HepG2 (cell line): ENCODE data around the gene BCL2L11. TPM values are rescaled to one million over a fixed set of nuclear protein-coding genes. Genes with fewer than 3 reads are reported as not detected.

Experiments
- ATAC-seq: fragments of 200-7000 bp; cut with Tn5 transposase; 3 replicates; pipeline ENCODE4 v1.9.1; 2020; ENCODE audit warnings: mild to moderate bottlenecking, moderate library complexity
- BruUV-seq: library from RNA; stranded (reverse); fragments of 400-500 nt; replicated peaks from 2 replicates; lab custom pipeline; 2021; lab: Mats Ljungman, UMichigan
- CTCF ChIA-PET: fragments of 300-600 bp; formaldehyde crosslinking; extraction: SDS; loops from one replicate; lab custom pipeline; 2021; ENCODE audit warnings: low total read pairs, inconsistent platforms, low intra/inter-chr PET ratio; lab: Yijun Ruan, JAX
- POLR2A ChIA-PET: fragments of 350-600 bp; sonication (Branson Sonifier 250); formaldehyde crosslinking; loops from one replicate; lab custom pipeline; 2020; ENCODE audit warnings: antibody characterized with exemption, inconsistent platforms; lab: Yijun Ruan, JAX
- DNase-seq: peaks from one replicate; pipeline ENCODE4 v3.0.0-alpha.2; 2015; ENCODE audit warnings: low spot score
- FAIRE-seq: peaks from 3 replicates; lab custom pipeline; 2011; peaks lifted over from hg19 to GRCh38; lab: Jason Lieb, UNC
- H2AFZ ChIP-seq: one replicate; pipeline ENCODE4 v1.6.1; 2011; ENCODE audit warnings: low read length, inconsistent platforms
- H3K27ac ChIP-seq: fragments of 300-600 bp; 3 replicates; pipeline ENCODE4 v1.8.0; 2011; ENCODE audit warnings: mixed run types, mild to moderate bottlenecking, mixed read lengths, low read length, inconsistent platforms; ENCODE audit not compliant: insufficient read depth; ENCODE audit errors: extremely low read length
- H3K27me3 ChIP-seq, 2 experiments: fragments of 200-600 bp in 1 of 2; 2 replicates in 1 of 2; 3 replicates in 1 of 2; pipeline versions ENCODE4 v1.6.0 to v1.8.0; 2011; ENCODE audit warnings: low read length in 2 of 2, mild to moderate bottlenecking in 2 of 2, moderate library complexity in 2 of 2, inconsistent platforms in 1 of 2; ENCODE audit not compliant: insufficient read depth in 2 of 2, control insufficient read depth in 1 of 2
- H3K36me3 ChIP-seq, 2 experiments: fragments of 200-600 bp in 1 of 2; replicated peaks in 1 of 2; 2 replicates in 1 of 2; 3 replicates in 1 of 2; pipeline versions ENCODE4 v1.5.1 to v1.8.0; 2011; ENCODE audit warnings: low read length in 2 of 2, inconsistent platforms in 1 of 2; ENCODE audit not compliant: insufficient read depth in 2 of 2, control insufficient read depth in 1 of 2
- H3K4me1 ChIP-seq: 2 replicates; pipeline ENCODE4 v1.5.1; 2012; ENCODE audit warnings: low read length, inconsistent platforms; ENCODE audit not compliant: insufficient read depth
- H3K4me2 ChIP-seq: 2 replicates; pipeline ENCODE4 v1.6.0; 2011; ENCODE audit warnings: low read depth, low read length, inconsistent platforms
- H3K4me3 ChIP-seq, 3 experiments: fragments of 200-600 bp in 1 of 3; sonication (generic), shearing (Covaris generic) in 1 of 3; replicated peaks in 1 of 3; 2 replicates each; pipeline ENCODE4 v1.5.1; 2011 to 2016; ENCODE audit warnings: low read length in 3 of 3, inconsistent platforms in 2 of 3, low read depth in 2 of 3, mild to moderate bottlenecking in 2 of 3, control low read depth in 1 of 3, mixed read lengths in 1 of 3; ENCODE audit not compliant: insufficient read depth in 1 of 3
- H3K79me2 ChIP-seq: one replicate; pipeline ENCODE4 v1.6.1; 2011; ENCODE audit warnings: low read length, inconsistent platforms; ENCODE audit not compliant: insufficient read depth
- H3K9ac ChIP-seq: 2 replicates; pipeline ENCODE4 v1.6.0; 2011; ENCODE audit warnings: mild to moderate bottlenecking, low read depth, low read length, inconsistent platforms; ENCODE audit not compliant: insufficient read depth
- H3K9me3 ChIP-seq: 2 replicates; pipeline ENCODE4 v1.5.1; 2012; ENCODE audit warnings: mild to moderate bottlenecking, low read length
- H4K20me1 ChIP-seq: 2 replicates; pipeline ENCODE4 v1.6.0; 2011; ENCODE audit warnings: inconsistent platforms, mild to moderate bottlenecking, low read length, moderate library complexity; ENCODE audit not compliant: insufficient read depth
- ARID2 ChIP-seq: sonication (generic); formaldehyde crosslinking; IDR thresholded peaks from 2 replicates; pipeline ENCODE4 v1.8.1; 2022; ENCODE audit warnings: mild to moderate bottlenecking, missing genetic modification reagents, borderline replicate concordance
- CBX1 ChIP-seq: IDR thresholded peaks from one replicate; pipeline ENCODE4 v1.6.1; 2016; ENCODE audit warnings: antibody characterized with exemption, low read depth
- CCAR2 ChIP-seq: fragments of 200-400 bp; formaldehyde crosslinking; optimal IDR thresholded peaks from 2 replicates; pipeline ENCODE3; 2018; ENCODE audit warnings: low read depth, mild to moderate bottlenecking, low read length, moderate library complexity
- ELF1 ChIP-seq: sonication (generic); formaldehyde crosslinking; IDR thresholded peaks from 2 replicates; pipeline ENCODE4 v1.4.0; 2020; ENCODE audit warnings: missing genetic modification reagents
- NFKBIZ ChIP-seq: IDR thresholded peaks from 2 replicates; pipeline ENCODE4 v1.6.1; 2018; ENCODE audit warnings: missing genetic modification reagents, missing compliant biosample characterization
- PAX8 ChIP-seq: sonication (generic); formaldehyde crosslinking; IDR thresholded peaks from 2 replicates; pipeline ENCODE4 v1.8.0; 2022; ENCODE audit warnings: mild to moderate bottlenecking, missing genetic modification reagents, borderline replicate concordance
- PHB2 ChIP-seq: fragments of 450-650 bp; IDR thresholded peaks from 2 replicates; pipeline ENCODE4 v1.6.1; 2018; ENCODE audit not compliant: partially characterized antibody
- ZBTB34 ChIP-seq: sonication (generic); formaldehyde crosslinking; IDR thresholded peaks from 2 replicates; pipeline ENCODE4 v1.8.0; 2022; ENCODE audit warnings: mild to moderate bottlenecking, missing genetic modification reagents
- ZGPAT ChIP-seq: IDR thresholded peaks from 2 replicates; pipeline ENCODE4 v1.6.1; 2016; ENCODE audit warnings: mild to moderate bottlenecking
- ZKSCAN5 ChIP-seq: sonication (generic); formaldehyde crosslinking; IDR thresholded peaks from 2 replicates; pipeline ENCODE4 v1.5.1; 2020; ENCODE audit warnings: mild to moderate bottlenecking, missing genetic modification reagents
- ZNF143 ChIP-seq: sonication (generic); formaldehyde crosslinking; IDR thresholded peaks from 2 replicates; pipeline ENCODE4 v1.4.0; 2020; ENCODE audit warnings: missing genetic modification reagents
- ZNF24 ChIP-seq: fragments of 450-650 bp; IDR thresholded peaks from 2 replicates; pipeline ENCODE4 v1.6.1; 2017; ENCODE audit warnings: antibody characterized with exemption, mild to moderate bottlenecking
- ZNF550 ChIP-seq: sonication (generic); formaldehyde crosslinking; IDR thresholded peaks from 2 replicates; pipeline ENCODE4 v1.4.0; 2020; ENCODE audit warnings: mild to moderate bottlenecking, missing genetic modification reagents, borderline replicate concordance
- ZSCAN22 ChIP-seq: sonication (generic); formaldehyde crosslinking; IDR thresholded peaks from 2 replicates; pipeline ENCODE4 v1.4.0; 2020; ENCODE audit warnings: mild to moderate bottlenecking, missing genetic modification reagents
- ZSCAN29 ChIP-seq: sonication (generic); formaldehyde crosslinking; conservative IDR thresholded peaks from 2 replicates; pipeline ENCODE4 v1.4.0; 2020; ENCODE audit warnings: mild to moderate bottlenecking, missing genetic modification reagents
- WGBS: methylation state at CpG from one replicate; pipeline ENCODE4 v1.1.6; 2017; ENCODE audit warnings: low lambda C conversion rate; 5-methylcytosine and 5-hydroxymethylcytosine counted together
- in situ Hi-C: cut with HindIII; loops from 2 replicates; pipeline ENCODE4 v1.10.0; 2017; ENCODE audit warnings: low pct_unique_long_range_greater_than_20kb; ENCODE audit not compliant: extremely low pct_ligation_motif_present
- intact Hi-C: fragments of 100-400 bp; cut with micrococcal nuclease; formaldehyde crosslinking; loops from one replicate; pipeline ENCODE4 v1.10.0; 2022; ENCODE audit not compliant: unreplicated experiment
- polyA plus RNA-seq, 8 experiments: library from polyadenylated mRNA; depleted of rRNA in 3 of 8; stranded (reverse) in 7 of 8; unstranded in 1 of 8; fragments of >200 nt; fragmentation: Illumina TruSeq in 4 of 8; extraction: Trizol in 4 of 8; gene quantifications; 2 replicates each; pipeline versions ENCODE4 v1.2.1 to v1.2.3, GENCODE V29; 2011 to 2016; ENCODE audit warnings: low read depth in 4 of 8, missing spikeins in 1 of 8, mixed read lengths in 1 of 8; ENCODE audit not compliant: insufficient read depth in 1 of 8
- total RNA-seq, 5 experiments: library from RNA; depleted of rRNA; stranded (reverse); fragments of >200 nt; fragmentation: Illumina TruSeq; extraction: Trizol; gene quantifications; 2 replicates each; pipeline ENCODE4 v1.2.3, GENCODE V29; 2016; ENCODE audit warnings: low read depth in 1 of 5

Gene BCL2L11
- total and polyA plus RNA-seq, 2 of the 13 experiments (the other 11 are each of a cell fraction or from before 2014, with no cell fraction given) = 6.1 to 9.7 TPM

- H4K20me1 ChIP-seq = no peaks in the 10 kb centered on the region
- peaks cover 9% of the 10 kb centered on the region; the same call in 1 of the 2 replicates for H3K4me1 ChIP-seq
- no peak for DNase-seq
- intact Hi-C loops = no loop called here
- no peak overlapping the region for H3K4me2 ChIP-seq
- 97% methylated on average over 1 of the region's 1 CpG for WGBS
- no peak overlapping the region for H3K4me3 ChIP-seq
- no peak overlapping the region for H3K27ac ChIP-seq
- peaks cover 15 to 68% of the 10 kb centered on the region in 2 experiments for H3K36me3 ChIP-seq
- peaks cover 23% of the 10 kb centered on the region for H3K79me2 ChIP-seq
- H3K9ac ChIP-seq = no peak overlapping the region
- in situ Hi-C loops = no loop called here
- no TSS peak for BruUV-seq
- ChIA-PET POLR2A (interaction anchor here (1.1 to 1.9 kb wide), 2 partner anchors 12 to 23 kb away, joined by 3 to 4 read pairs; partner anchors contain the start of gene BCL2L11), CTCF (no interaction called here)
- no peaks in the 10 kb centered on the region for H3K27me3 ChIP-seq
- FAIRE-seq = no peak
- no peaks in the 10 kb centered on the region for H3K9me3 ChIP-seq
- no peak overlapping the region for H2AFZ ChIP-seq
- ATAC-seq = no peak
- TF ChIP-seq ZNF24 (no peak), ARID2 (CRISPR knock-in tag) (no peak), ZGPAT (CRISPR knock-in tag) (no peak), PHB2 (no peak), ELF1 (no peak), ZNF550 (no peak), ZNF143 (CRISPR knock-in tag) (no peak), ZSCAN22 (CRISPR knock-in tag) (no peak), PAX8 (CRISPR knock-in tag) (no peak), CBX1 (no peak), CCAR2 (no peak), NFKBIZ (CRISPR knock-in tag) (no peak), ZKSCAN5 (no peak), ZSCAN29 (CRISPR knock-in tag) (no peak), ZBTB34 (CRISPR knock-in tag) (no peak)
These were observed 23.1 kb downstream of the BCL2L11 start for GRCh38 chr2:111143843-111144198.
